Measurements from ENCODE around the gene VAT1L. TPM values are rescaled to one million over a fixed set of nuclear protein-coding genes. Genes with fewer than 3 reads are reported as not detected.

The VAT1L gene
- total RNA-seq, 6 experiments from 2014 or later = not detected

- DNase-seq = no peak
- H3K27ac Mint-ChIP-seq = no peak overlapping the region
- H3K4me3 Mint-ChIP-seq = no peak overlapping the region
- no peaks in the 10 kb centered on the region; the same call in 1 of the 2 replicates for H3K27me3 Mint-ChIP-seq (ENCODE audit: insufficient read depth)
- no peaks in the 10 kb centered on the region for H3K4me1 Mint-ChIP-seq (ENCODE audit: low read depth)
- TF ChIP-seq, protein P1, sequence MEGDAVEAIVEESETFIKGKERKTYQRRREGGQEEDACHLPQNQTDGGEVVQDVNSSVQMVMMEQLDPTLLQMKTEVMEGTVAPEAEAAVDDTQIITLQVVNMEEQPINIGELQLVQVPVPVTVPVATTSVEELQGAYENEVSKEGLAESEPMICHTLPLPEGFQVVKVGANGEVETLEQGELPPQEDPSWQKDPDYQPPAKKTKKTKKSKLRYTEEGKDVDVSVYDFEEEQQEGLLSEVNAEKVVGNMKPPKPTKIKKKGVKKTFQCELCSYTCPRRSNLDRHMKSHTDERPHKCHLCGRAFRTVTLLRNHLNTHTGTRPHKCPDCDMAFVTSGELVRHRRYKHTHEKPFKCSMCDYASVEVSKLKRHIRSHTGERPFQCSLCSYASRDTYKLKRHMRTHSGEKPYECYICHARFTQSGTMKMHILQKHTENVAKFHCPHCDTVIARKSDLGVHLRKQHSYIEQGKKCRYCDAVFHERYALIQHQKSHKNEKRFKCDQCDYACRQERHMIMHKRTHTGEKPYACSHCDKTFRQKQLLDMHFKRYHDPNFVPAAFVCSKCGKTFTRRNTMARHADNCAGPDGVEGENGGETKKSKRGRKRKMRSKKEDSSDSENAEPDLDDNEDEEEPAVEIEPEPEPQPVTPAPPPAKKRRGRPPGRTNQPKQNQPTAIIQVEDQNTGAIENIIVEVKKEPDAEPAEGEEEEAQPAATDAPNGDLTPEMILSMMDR (IDR thresholded peaks at IDR 0.05) = no peak
- no peaks in the 10 kb centered on the region for H3K36me3 Mint-ChIP-seq (ENCODE audit: low read depth)
- peaks cover 34% of the 10 kb centered on the region for H3K9me3 Mint-ChIP-seq
These were observed 39.9 kb upstream of the VAT1L start for GRCh38 chr16:77748421-77749005.

- no peaks in the 10 kb centered on the region for H3K27me3 Mint-ChIP-seq (ENCODE audit: insufficient read depth)
- no peak overlapping the region for H3K27ac Mint-ChIP-seq
- DNase-seq = no peak
- no peaks in the 10 kb centered on the region for H3K4me1 Mint-ChIP-seq (ENCODE audit: low read depth)
- H3K36me3 Mint-ChIP-seq (ENCODE audit: low read depth) = no peaks in the 10 kb centered on the region
- TF ChIP-seq, protein P1 (IDR thresholded peaks at IDR 0.05) = no peak
- no peak overlapping the region for H3K4me3 Mint-ChIP-seq
- H3K9me3 Mint-ChIP-seq = peaks cover 34% of the 10 kb centered on the region
These were observed 38.9 kb upstream of the VAT1L start for GRCh38 chr16:77749415-77749814.

- TF ChIP-seq, protein P1 (IDR thresholded peaks at IDR 0.05) = no peak
- no peak overlapping the region for H3K4me3 Mint-ChIP-seq
- no peaks in the 10 kb centered on the region for H3K36me3 Mint-ChIP-seq (ENCODE audit: low read depth)
- H3K27ac Mint-ChIP-seq = no peak overlapping the region
- peaks cover 48% of the 10 kb centered on the region for H3K9me3 Mint-ChIP-seq
- no peaks in the 10 kb centered on the region for H3K4me1 Mint-ChIP-seq (ENCODE audit: low read depth)
- no peak for DNase-seq
- no peaks in the 10 kb centered on the region for H3K27me3 Mint-ChIP-seq (ENCODE audit: insufficient read depth)
These were observed 30.3 kb upstream of the VAT1L start for GRCh38 chr16:77758046-77758445.

GRCh38 chr16:77758508-77758907 is 29.9 kb upstream of the VAT1L start:
- no peak overlapping the region for H3K27ac Mint-ChIP-seq

GRCh38 chr16:77759201-77759600 is 29.2 kb upstream of the VAT1L start:
- H3K27ac Mint-ChIP-seq = no peak overlapping the region

More at GRCh38 chr16:77758508-77758907, 29.9 kb upstream of the VAT1L start:
- no peaks in the 10 kb centered on the region for H3K36me3 Mint-ChIP-seq (ENCODE audit: low read depth)
- TF ChIP-seq, protein P1 (IDR thresholded peaks at IDR 0.05) = no peak
- H3K9me3 Mint-ChIP-seq = peaks cover 49% of the 10 kb centered on the region
- DNase-seq = no peak
- no peaks in the 10 kb centered on the region for H3K4me1 Mint-ChIP-seq (ENCODE audit: low read depth)
- no peaks in the 10 kb centered on the region for H3K27me3 Mint-ChIP-seq (ENCODE audit: insufficient read depth)
- no peak overlapping the region for H3K4me3 Mint-ChIP-seq

More at GRCh38 chr16:77759201-77759600, 29.2 kb upstream of the VAT1L start:
- Mint-ChIP-seq H3K4me1 (ENCODE audit: low read depth) (no peaks in the 10 kb centered on the region), H3K27me3 (ENCODE audit: insufficient read depth) (no peaks in the 10 kb centered on the region), H3K9me3 (peaks cover 47% of the 10 kb centered on the region), H3K4me3 (no peak overlapping the region), H3K36me3 (ENCODE audit: low read depth) (no peaks in the 10 kb centered on the region)
- DNase-seq = no peak
- TF ChIP-seq, protein P1 (IDR thresholded peaks at IDR 0.05) = no peak

All from HFFc6 (cell line).